ENCODE data around the gene TOX3.

Gene TOX3

DNA sequence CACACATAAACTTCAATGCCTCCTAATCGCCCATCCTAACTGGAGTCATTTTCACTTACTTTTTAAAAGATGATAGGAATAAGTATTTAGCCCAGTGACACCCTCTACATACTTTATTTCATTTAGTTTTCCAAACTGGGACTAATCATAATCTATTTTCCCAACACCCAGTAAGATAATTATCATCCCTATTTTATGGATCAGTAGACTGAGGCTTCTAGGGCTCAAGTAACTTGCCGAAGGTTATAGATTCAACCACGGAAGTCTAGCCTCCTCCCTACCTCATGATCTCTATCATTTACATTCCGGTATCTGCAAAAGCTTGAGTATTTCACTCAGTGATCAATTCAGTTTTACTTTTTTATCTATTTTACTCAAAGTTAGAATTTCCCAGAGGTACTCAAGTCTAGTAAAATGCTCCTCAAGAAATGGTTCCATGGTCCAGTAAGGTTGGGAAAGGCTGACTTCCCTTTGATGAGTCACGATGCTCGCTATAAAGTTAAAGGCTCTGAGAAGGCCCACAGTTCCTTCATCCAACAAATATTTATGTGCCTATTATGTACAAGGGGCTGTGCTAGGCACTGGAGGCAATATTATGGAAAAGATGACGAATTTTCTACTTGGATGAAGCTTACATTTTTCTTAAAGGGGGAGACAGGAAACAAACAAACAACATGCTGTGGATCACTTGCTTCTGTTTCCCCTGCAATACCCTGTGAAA is 75.1 kb downstream of the TOX3 start:
- Histone ChIP-seq H3K27ac (ENCODE audit: insufficient read depth, low read depth, low read length, poor library complexity, severe bottlenecking) (no peak overlapping the region), H3K9me3 (ENCODE audit: control insufficient read depth, low read length) (no peaks in the 10 kb centered on the region), H3K27me3 (ENCODE audit: control insufficient read depth, insufficient read depth, low read length, poor library complexity, severe bottlenecking) (no peaks in the 10 kb centered on the region), H3K36me3 (ENCODE audit: control insufficient read depth, insufficient read depth, low read length) (peaks cover 8% of the 10 kb centered on the region), H3K4me1 (ENCODE audit: control insufficient read depth, insufficient read depth, low read length) (no peaks in the 10 kb centered on the region), H3K4me3 (ENCODE audit: insufficient read depth, low read depth, low read length) (no peak overlapping the region)
- 90 to 94% methylated on average over 6 of the region's 7 CpGs for WGBS, 2 experiments

DNA sequence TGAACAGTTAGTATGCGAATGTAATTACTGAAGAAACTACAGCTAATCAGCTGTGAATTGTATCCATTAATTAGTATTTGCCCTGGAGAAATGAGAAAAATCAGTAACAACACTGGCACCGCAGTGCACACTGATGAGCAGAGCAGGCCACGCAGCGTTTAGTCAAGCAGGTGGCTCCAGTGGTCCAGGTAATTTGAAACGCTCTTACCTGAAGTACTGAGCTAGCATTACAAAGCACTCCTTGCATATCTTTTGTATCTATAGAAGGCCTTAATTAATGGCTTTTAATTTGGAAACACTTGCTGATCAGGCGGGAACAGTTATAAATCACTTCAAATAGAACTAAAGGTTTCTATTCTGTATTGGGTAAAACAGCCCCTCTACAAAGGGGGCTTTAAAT is 76.4 kb downstream of the TOX3 start:
- peaks cover 8% of the 10 kb centered on the region for H3K36me3 ChIP-seq (ENCODE audit: control insufficient read depth, insufficient read depth, low read length)
- no peak overlapping the region for H3K4me3 ChIP-seq (ENCODE audit: insufficient read depth, low read depth, low read length)
- H3K27me3 ChIP-seq (ENCODE audit: control insufficient read depth, insufficient read depth, low read length, poor library complexity, severe bottlenecking) = no peaks in the 10 kb centered on the region
- H3K4me1 ChIP-seq (ENCODE audit: control insufficient read depth, insufficient read depth, low read length) = no peaks in the 10 kb centered on the region
- no peak overlapping the region for H3K27ac ChIP-seq (ENCODE audit: insufficient read depth, low read depth, low read length, poor library complexity, severe bottlenecking)
- WGBS, 2 experiments = 75 to 79% methylated on average over 5 to 6 of the region's 6 CpGs
- no peaks in the 10 kb centered on the region for H3K9me3 ChIP-seq (ENCODE audit: control insufficient read depth, low read length)

DNA sequence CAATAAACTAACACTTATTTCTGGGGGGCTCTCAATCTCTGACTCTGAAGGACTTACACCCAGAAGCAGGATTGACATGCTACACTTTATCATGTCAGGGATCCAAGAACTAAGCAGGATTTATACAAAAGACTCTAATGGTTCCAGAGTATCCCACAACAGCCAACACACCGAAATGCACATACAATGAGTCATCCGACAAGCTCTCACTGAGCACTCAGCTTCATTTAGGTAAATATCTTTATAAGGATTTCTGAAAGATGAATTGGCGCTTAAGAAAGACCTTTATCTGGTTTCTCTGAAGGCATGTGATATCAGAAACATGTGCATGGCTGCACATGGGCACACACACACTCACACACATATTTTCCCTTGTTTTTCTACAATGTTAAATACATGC is 77.2 kb downstream of the TOX3 start:
- Histone ChIP-seq H3K27me3 (ENCODE audit: control insufficient read depth, insufficient read depth, low read length, poor library complexity, severe bottlenecking) (no peaks in the 10 kb centered on the region), H3K4me1 (ENCODE audit: control insufficient read depth, insufficient read depth, low read length) (no peaks in the 10 kb centered on the region), H3K9me3 (ENCODE audit: control insufficient read depth, low read length) (no peaks in the 10 kb centered on the region), H3K27ac (ENCODE audit: insufficient read depth, low read depth, low read length, poor library complexity, severe bottlenecking) (no peak overlapping the region), H3K4me3 (ENCODE audit: insufficient read depth, low read depth, low read length) (no peak overlapping the region), H3K36me3 (ENCODE audit: control insufficient read depth, insufficient read depth, low read length) (peaks cover 8% of the 10 kb centered on the region)
- 96% methylated on average over 3 of the region's 3 CpGs; no CpG with 5 or more reads in 1 of the 2 experiments for WGBS, 2 experiments

DNA sequence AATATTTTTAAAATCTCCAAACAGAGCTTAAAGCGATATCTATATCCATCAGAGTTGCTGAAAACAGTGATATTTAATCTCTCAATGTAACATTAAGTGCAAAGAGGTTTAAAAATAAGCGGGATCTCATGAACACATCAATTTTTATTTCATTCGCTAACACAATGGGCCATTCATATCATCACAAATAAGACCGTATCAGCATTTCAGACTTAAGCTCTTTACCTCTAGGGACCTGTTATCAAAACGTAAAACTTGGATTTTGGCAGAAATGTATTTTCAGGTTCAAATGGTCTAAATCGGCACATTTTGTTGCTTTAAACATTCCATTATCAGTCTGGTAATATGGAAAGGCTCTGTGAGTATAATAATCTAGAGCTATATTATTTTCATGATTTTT is 77.9 kb downstream of the TOX3 start:
- Histone ChIP-seq H3K4me1 (ENCODE audit: control insufficient read depth, insufficient read depth, low read length) (no peaks in the 10 kb centered on the region), H3K27me3 (ENCODE audit: control insufficient read depth, insufficient read depth, low read length, poor library complexity, severe bottlenecking) (no peaks in the 10 kb centered on the region), H3K27ac (ENCODE audit: insufficient read depth, low read depth, low read length, poor library complexity, severe bottlenecking) (no peak overlapping the region), H3K36me3 (ENCODE audit: control insufficient read depth, insufficient read depth, low read length) (peaks cover 8% of the 10 kb centered on the region), H3K4me3 (ENCODE audit: insufficient read depth, low read depth, low read length) (no peak overlapping the region), H3K9me3 (ENCODE audit: control insufficient read depth, low read length) (no peaks in the 10 kb centered on the region)
- 96 to 99% methylated on average over 4 to 6 of the region's 6 CpGs for WGBS, 2 experiments

DNA sequence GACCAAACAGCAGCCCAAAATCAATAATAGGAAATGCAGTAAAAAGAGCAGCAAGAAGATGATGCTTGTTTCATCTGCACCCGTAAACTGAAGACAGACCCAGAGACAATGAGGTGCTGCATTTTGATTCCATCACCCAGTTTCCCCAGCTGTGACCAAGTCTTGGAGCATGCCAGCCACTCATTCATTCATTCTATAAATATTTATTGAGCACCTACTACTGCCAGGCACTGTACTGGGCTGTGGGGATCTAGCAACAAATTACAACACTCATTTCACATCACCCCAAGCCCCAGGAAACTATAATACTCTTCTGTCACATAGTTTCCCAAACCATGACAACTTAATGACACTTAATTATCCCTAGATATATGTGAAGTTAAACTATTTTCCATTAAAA is 79.2 kb downstream of the TOX3 start:
- no peaks in the 10 kb centered on the region for H3K9me3 ChIP-seq (ENCODE audit: control insufficient read depth, low read length)
- no peaks in the 10 kb centered on the region for H3K27me3 ChIP-seq (ENCODE audit: control insufficient read depth, insufficient read depth, low read length, poor library complexity, severe bottlenecking)
- peaks cover 8% of the 10 kb centered on the region for H3K36me3 ChIP-seq (ENCODE audit: control insufficient read depth, insufficient read depth, low read length)
- H3K4me3 ChIP-seq (ENCODE audit: insufficient read depth, low read depth, low read length) = no peak overlapping the region
- H3K27ac ChIP-seq (ENCODE audit: insufficient read depth, low read depth, low read length, poor library complexity, severe bottlenecking) = no peak overlapping the region
- H3K4me1 ChIP-seq (ENCODE audit: control insufficient read depth, insufficient read depth, low read length) = no peaks in the 10 kb centered on the region
- WGBS, 2 experiments = 92 to 93% methylated on average over 1 of the region's 1 CpG

DNA sequence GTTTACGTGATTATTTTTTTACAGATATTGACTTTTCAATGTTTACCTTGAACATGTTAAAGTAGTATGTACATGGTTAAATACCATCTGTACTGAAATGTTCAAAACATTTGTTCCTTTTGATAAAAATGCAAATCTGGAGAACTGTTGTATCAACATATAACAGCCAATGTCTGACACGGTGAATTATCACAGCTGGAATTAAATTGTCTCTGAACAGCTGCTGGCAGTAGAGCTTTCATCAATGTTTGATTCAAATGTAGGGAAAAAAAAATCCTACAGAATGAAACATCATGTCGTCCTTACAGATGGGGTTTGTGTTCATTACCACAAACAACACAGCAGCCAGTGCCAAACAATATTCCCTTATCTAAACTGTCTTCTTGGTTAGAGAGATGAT is 79.9 kb downstream of the TOX3 start:
- no peak overlapping the region for H3K4me3 ChIP-seq (ENCODE audit: insufficient read depth, low read depth, low read length)
- WGBS, 2 experiments = 86 to 96% methylated on average over 1 to 2 of the region's 3 CpGs
- no peaks in the 10 kb centered on the region for H3K4me1 ChIP-seq (ENCODE audit: control insufficient read depth, insufficient read depth, low read length)
- H3K27ac ChIP-seq (ENCODE audit: insufficient read depth, low read depth, low read length, poor library complexity, severe bottlenecking) = no peak overlapping the region
- peaks cover 8% of the 10 kb centered on the region for H3K36me3 ChIP-seq (ENCODE audit: control insufficient read depth, insufficient read depth, low read length)
- no peaks in the 10 kb centered on the region for H3K27me3 ChIP-seq (ENCODE audit: control insufficient read depth, insufficient read depth, low read length, poor library complexity, severe bottlenecking)
- no peaks in the 10 kb centered on the region for H3K9me3 ChIP-seq (ENCODE audit: control insufficient read depth, low read length)

DNA sequence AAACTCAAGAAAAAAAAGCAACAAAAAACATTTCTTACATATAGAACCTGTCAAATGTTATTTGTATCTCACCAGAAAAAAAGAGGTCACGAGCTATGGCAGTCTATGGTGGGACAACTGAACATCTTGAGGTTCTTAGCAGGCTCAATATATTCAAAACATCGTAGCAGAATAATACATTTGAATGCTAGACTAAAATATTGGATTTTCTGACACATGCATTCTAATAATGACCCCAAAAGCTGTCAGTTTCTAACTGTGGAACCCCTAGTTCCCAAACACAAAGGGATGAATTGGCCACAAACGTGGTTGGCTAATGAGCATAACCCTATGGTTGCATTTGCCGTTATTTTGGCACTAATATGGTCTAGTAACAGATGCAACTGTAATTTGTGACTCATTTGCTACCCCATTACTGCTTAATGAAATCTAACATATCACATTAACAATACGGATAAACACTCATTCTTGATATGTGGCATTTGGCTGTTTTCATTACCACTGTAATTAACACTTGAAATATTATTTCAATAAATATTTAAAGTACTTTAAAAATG is 81.2 kb downstream of the TOX3 start:
- WGBS, 2 experiments = 90 to 95% methylated on average over 4 to 5 of the region's 5 CpGs
- Histone ChIP-seq H3K4me3 (ENCODE audit: insufficient read depth, low read depth, low read length) (no peak overlapping the region), H3K27me3 (ENCODE audit: control insufficient read depth, insufficient read depth, low read length, poor library complexity, severe bottlenecking) (no peaks in the 10 kb centered on the region), H3K9me3 (ENCODE audit: control insufficient read depth, low read length) (no peaks in the 10 kb centered on the region), H3K4me1 (ENCODE audit: control insufficient read depth, insufficient read depth, low read length) (no peaks in the 10 kb centered on the region), H3K36me3 (ENCODE audit: control insufficient read depth, insufficient read depth, low read length) (peaks cover 8% of the 10 kb centered on the region), H3K27ac (ENCODE audit: insufficient read depth, low read depth, low read length, poor library complexity, severe bottlenecking) (no peak overlapping the region)

DNA sequence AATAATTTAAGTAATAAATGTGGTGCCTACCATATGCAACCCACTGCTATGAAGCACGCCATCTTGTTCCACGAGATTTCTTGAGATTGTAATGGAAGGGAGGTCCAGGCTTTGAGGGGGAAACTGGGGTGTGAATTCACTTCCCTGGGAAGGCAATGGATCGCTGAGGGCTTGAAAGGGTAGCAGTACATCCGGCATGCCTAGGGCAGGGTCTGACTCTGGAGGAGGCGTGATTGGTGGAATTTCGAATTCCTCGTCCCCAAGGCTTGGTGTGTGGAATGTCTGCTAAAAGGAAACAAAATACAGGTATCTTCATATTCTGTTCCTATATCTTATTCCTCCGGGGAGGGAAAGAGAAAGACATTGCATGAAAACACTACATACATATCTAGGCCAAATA is 83.0 kb downstream of the TOX3 start:
- no peaks in the 10 kb centered on the region for H3K9me3 ChIP-seq (ENCODE audit: control insufficient read depth, low read length)
- H3K36me3 ChIP-seq (ENCODE audit: control insufficient read depth, insufficient read depth, low read length) = peaks cover 9% of the 10 kb centered on the region
- H3K27ac ChIP-seq (ENCODE audit: insufficient read depth, low read depth, low read length, poor library complexity, severe bottlenecking) = no peak overlapping the region
- 93 to 94% methylated on average over 8 of the region's 8 CpGs for WGBS, 2 experiments
- no peaks in the 10 kb centered on the region for H3K27me3 ChIP-seq (ENCODE audit: control insufficient read depth, insufficient read depth, low read length, poor library complexity, severe bottlenecking)
- no peaks in the 10 kb centered on the region for H3K4me1 ChIP-seq (ENCODE audit: control insufficient read depth, insufficient read depth, low read length)
- no peak overlapping the region for H3K4me3 ChIP-seq (ENCODE audit: insufficient read depth, low read depth, low read length)

DNA sequence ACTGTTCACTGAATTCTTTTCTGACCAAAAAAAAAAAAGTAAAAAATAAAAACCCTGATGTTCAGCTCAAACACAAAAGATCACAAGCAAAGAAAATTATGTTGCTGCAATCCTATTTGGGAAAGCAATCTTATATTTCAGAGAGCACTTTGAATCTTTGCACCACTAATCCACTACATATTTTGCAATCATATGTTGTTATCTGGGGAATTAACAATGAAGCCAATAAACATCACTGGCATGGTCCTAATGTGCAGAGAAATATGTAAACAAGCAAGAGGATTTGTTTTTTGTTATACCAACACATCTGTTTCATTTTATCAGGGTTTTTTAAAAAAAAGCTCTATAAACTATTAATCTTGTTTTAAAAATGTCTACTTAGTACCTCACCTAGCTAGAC is 84.1 kb downstream of the TOX3 start:
- Histone ChIP-seq H3K36me3 (ENCODE audit: control insufficient read depth, insufficient read depth, low read length) (peaks cover 11% of the 10 kb centered on the region), H3K4me3 (ENCODE audit: insufficient read depth, low read depth, low read length) (no peak overlapping the region), H3K4me1 (ENCODE audit: control insufficient read depth, insufficient read depth, low read length) (no peaks in the 10 kb centered on the region), H3K9me3 (ENCODE audit: control insufficient read depth, low read length) (no peaks in the 10 kb centered on the region), H3K27me3 (ENCODE audit: control insufficient read depth, insufficient read depth, low read length, poor library complexity, severe bottlenecking) (no peaks in the 10 kb centered on the region), H3K27ac (ENCODE audit: insufficient read depth, low read depth, low read length, poor library complexity, severe bottlenecking) (no peak overlapping the region)

DNA sequence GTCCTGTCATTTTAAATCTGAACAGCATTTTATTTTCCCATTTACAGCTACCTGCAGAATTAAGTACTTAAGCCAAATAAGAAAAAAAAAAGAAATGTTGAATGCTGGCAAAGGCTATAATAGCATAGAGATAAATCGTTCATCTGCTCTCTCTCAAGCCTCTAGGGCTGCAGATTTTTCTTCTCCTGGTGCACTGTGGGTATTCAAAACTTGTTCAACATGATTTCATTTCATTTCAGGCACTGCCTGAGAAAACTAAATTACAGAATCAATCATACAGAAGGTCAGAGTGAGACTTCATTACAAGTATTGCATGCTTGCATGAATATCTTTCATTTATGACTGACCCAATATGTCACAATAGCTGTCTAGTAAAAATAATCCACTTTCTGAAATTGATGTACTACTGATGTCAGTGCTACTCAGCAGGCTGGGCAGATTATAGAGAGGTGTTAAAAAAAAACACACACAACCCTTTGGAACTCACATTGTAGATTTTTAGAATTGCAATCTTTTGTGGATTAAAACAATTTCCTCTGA is 86.2 kb downstream of the TOX3 start:
- H3K9me3 ChIP-seq (ENCODE audit: control insufficient read depth, low read length) = no peaks in the 10 kb centered on the region
- WGBS, 2 experiments = 87 to 94% methylated on average over 1 of the region's 1 CpG
- H3K4me3 ChIP-seq (ENCODE audit: insufficient read depth, low read depth, low read length) = no peak overlapping the region
- peaks cover 4% of the 10 kb centered on the region for H3K36me3 ChIP-seq (ENCODE audit: control insufficient read depth, insufficient read depth, low read length)
- no peaks in the 10 kb centered on the region for H3K27me3 ChIP-seq (ENCODE audit: control insufficient read depth, insufficient read depth, low read length, poor library complexity, severe bottlenecking)
- H3K4me1 ChIP-seq (ENCODE audit: control insufficient read depth, insufficient read depth, low read length) = peaks cover 11% of the 10 kb centered on the region
- H3K27ac ChIP-seq (ENCODE audit: insufficient read depth, low read depth, low read length, poor library complexity, severe bottlenecking) = no peak overlapping the region
